CD4-positive, alpha-beta T cell treated with Interleukin-1 beta for 1 hour (primary cell): Measurements from ENCODE around the gene ERI3.

ENCODE experiments used
- DNase-seq, 2 donors: peaks; one replicate each; pipeline ENCODE4 v3.0.0-alpha.2; 2020 to 2022

The ERI3 gene

DNA sequence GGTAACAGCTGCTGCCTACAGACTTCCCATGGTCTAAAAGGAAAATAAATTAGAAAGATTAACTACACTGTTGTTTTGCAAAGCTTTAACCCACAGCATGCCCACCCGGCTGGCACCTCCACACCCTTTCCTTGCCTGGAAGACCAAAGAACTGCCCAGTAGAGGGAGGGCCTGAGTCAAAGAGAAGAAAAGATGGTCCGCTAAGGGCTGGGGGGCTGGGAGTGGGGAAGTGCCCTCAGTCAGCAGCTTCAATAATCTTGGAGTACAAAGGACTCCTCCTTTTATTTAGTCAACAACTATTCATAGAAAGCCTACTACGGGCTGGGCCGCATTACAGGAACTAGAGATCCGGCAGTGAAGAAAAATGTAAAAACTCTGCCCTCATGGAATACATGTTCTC lies 40.6 kb downstream of the ERI3 start:
- DNase-seq = no peak

DNA sequence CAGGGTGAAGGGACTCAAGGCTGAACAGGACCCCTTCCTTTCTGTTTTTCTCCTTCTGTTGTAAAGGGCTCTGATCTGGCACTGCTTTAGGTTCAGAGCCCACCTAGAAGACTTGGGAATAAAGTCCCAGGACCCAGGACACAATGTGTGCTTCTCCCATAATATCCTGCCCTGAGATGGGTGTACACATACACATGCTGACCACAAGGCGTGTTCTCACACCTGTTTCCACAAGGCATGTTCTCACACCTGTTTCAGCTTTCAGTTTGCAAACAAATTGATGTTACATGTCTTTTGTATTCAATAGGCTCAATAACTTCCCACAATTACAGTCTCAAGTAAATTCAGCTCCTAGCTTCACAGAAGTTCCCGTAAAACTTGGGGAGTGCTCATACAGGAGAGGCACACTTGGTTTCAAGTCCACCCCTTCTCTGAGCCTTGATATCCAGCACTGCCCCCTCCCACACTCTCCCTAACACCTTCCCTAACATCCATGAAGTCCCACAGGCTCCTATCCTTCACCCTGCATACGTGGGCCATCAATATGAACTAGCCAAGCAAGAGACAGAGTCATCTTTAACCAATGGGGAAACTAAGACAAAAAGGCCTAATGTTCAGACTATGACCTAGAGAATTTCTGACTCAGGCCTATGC lies 41.7 kb downstream of the ERI3 start:
- DNase-seq = no peak

- no peak for DNase-seq
These were observed 42.5 kb downstream of the ERI3 start for GRCh38 chr1:44312399-44313196.

- no peak for DNase-seq
These were observed 45.1 kb downstream of the ERI3 start for GRCh38 chr1:44310006-44310405.

DNA sequence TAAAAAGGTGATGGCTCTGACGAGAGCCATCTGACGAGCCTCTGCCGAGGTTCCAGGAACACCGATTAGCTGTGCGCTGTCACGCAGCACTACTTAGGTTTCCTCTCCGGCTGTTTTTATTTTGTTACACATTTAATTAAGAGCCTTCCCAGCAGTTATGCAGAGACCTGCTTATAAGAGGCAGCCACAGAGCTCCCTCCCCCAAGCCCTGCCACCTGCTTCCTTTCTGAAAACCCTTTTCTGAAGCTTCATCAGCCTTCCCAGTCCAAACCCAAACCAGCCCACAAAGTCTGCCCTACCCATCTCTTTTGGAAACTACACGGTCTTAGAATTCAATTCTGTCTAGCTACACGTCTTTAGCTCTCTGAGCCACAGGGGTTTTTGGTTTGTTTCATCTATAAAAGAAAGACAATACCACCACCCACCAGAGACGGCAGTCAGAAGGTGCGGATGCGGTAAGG lies 49.1 kb downstream of the ERI3 start:
- no peak for DNase-seq

- DNase-seq = no peak
These were observed 51.5 kb downstream of the ERI3 start for GRCh38 chr1:44303532-44303931.

GRCh38 chr1:44302541-44302940 lies 52.5 kb downstream of the ERI3 start:
- no peak for DNase-seq

DNA sequence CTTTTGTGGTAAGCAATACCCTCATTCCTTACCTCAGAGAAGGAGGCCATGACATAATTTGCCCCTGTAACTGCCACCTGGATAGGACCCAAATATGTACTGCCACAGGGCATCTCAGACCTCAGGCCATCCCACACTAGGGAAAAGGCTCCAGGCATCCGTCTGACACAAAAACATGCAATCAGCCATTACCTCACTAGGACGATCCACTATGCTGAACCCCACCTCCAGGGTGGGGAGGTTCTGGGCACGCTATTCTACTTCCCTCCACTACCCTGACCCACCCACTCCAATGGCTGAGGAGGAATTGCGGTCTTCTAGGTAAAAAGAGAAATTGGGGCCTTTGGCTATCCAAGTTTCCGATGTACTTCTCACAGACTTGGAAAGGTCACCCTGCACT lies 53.6 kb downstream of the ERI3 start:
- DNase-seq = no peak

DNA sequence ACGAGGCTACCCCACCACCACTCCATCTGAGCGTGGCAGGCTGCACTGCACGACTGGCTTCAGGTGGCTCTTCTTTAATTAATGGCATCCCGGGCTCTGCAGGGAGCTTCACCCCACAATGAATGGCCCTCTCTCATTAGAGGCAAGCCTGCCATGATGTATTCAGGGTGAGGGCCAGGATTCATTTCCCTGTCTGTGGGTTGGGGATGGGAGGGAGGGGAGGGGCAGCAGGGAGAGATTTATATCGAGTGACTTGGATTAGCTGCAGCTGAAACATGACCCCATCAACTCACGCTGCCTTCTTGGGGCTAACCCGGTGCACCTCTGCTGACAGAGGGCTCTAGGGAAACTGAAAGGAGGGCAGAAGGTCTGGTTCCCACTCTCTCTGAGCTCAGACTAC lies 54.2 kb downstream of the ERI3 start:
- no peak for DNase-seq

GRCh38 chr1:44297695-44298400 lies 57.2 kb downstream of the ERI3 start:
- no peak for DNase-seq

- DNase-seq = no peak
These were observed 58.3 kb downstream of the ERI3 start for GRCh38 chr1:44296806-44297205.

DNA sequence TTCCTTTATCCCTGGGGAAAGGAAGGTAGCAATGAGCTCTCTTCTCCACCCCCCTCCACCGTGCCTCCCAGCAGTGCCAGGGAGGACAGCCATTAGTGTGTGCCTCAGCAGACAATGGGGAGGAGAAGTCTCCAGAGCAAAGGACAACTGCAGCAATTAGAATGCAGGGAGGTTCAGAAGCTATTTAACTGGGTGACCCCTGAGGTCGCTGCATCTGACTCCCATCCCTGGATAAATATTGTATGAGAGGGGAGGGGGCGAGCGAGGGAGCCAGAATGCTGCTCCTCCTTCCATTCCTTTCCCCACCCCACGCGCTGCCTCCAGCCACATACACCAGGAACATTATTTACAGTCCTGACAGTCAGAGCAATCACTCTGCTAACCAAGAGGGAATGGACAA lies 59.0 kb downstream of the ERI3 start:
- no peak for DNase-seq

GRCh38 chr1:44294588-44295007 lies 60.5 kb downstream of the ERI3 start:
- DNase-seq = no peak

DNA sequence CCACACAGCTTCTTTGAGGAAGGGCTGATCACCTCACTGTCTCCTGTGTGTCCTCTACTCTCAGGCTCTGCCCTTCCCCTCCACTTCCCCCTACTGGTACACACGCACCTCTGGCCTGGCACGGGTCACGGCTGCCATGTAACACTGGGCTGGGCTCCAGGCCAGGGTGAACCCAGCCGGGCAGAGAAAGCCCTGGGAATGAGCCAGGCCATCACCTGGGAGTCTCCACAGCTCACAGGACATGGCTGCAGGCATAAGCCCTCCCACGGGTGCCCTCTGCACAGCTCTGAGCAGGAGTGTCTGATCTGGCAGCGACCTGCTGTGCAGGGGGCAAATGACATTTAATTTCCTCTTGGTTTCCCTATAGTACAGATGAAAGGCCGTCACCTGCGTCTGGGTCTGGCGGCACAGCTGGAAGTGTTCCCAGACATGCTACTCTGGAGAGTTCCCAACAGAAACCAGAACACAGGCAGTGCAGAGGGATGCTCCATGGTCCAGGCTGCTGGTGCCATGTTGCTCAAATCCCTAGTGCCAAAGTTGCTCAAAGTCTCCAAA lies 61.2 kb downstream of the ERI3 start:
- no peak for DNase-seq

DNA sequence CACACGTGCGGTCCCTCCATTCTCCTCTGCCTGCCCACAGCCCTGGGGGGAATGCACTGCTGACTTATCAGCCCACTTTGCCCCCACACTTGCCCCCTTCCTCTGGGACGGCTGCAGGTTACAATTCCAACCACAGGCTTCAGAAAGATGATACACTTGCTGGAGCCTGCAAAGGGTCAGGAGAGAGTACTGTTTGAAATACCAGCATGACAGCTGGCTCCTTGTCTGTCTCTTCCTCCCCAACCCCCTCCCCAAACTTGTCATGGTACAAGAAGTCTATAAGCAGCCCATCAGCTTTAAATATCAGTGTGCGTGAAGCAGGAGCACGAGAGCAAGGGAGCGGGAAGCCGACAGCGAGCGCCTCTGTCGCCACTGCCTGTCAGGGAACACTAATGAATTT lies 62.4 kb downstream of the ERI3 start:
- no peak for DNase-seq

GRCh38 chr1:44290250-44291094 lies 64.6 kb downstream of the ERI3 start:
- DNase-seq = no peak

GRCh38 chr1:44289530-44289929 lies 65.5 kb downstream of the ERI3 start:
- no peak for DNase-seq

GRCh38 chr1:44288883-44289282 lies 66.2 kb downstream of the ERI3 start:
- no peak for DNase-seq

GRCh38 chr1:44284184-44284583 lies 70.9 kb downstream of the ERI3 start:
- no peak for DNase-seq

DNA sequence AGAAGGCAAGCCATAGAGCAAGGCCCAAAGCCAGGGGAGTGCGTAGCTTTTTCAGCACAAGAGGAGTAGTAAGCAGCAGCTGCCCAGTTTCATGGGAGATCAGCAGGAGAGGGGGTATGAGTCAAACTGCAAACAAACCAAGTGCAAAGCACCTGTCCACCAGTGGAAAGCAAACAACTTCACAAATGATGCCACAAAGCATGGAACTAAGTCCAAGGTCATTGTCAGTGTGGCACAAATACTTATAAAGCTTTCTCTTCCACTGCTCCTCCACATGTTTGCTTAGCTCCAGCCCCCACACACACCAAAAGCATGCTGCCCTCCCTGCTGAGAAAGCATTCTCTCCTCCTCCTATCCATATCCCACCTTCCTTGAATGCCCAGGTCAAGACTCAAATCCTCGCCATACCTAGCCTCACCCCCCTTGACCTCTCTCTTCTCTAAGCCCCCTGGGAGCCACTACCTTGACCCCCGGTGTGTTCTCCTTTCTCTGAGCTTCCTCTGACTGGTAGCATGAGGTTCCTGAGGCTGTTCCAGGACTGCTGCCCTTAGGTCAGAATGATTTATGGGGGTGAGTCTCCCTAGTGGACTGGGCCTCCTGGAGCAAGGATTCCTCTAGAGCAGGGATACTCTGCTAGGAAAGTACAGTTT lies 71.4 kb downstream of the ERI3 start:
- DNase-seq = no peak

DNA sequence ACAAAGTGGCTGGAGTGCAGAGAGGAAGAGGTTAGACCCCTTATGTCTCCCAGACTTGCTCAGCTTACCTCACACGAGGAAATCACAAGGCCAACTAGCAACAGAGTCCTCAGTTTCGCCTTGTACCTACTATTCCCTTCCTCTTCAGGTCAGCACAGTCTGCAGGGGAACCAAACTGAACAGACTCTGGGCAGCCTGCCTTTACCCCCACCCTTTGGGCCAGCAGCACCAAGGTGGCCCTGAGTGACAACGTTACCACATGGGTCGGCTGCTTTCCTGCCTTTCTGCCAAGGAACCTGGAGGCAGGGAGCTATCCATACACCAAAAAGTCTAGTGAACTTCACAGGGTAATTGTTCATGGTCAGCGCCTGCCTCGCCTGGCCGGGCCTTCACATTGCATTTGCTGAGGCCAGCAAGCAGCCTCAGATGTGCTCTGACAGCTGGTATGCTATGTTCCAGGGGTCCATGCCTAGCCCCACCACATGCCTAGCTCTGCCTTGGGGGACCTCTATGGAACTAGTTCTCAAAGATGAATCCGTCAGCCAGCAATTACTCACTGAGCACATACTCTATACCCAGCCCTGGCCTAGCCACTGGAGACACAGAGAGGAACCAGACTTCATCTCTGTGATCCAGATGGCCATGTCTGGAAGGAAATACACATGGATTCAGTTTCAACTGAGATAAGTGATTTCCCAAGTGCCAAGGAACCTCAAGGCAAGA lies 72.2 kb downstream of the ERI3 start:
- no peak for DNase-seq
